Epithelial cell of prostate (primary cell): ENCODE data around the gene ZC3H4.

Experiments used
- DNase-seq: peaks from one replicate; pipeline ENCODE4 v3.0.0-alpha.2; 2011; ENCODE audit warnings: low read depth, low spot score
- H3K27ac ChIP-seq: fragments of 450-650 bp; 2 replicates; pipeline ENCODE4 v1.5.1; 2017; ENCODE audit warnings: mild to moderate bottlenecking

The ZC3H4 gene

DNA sequence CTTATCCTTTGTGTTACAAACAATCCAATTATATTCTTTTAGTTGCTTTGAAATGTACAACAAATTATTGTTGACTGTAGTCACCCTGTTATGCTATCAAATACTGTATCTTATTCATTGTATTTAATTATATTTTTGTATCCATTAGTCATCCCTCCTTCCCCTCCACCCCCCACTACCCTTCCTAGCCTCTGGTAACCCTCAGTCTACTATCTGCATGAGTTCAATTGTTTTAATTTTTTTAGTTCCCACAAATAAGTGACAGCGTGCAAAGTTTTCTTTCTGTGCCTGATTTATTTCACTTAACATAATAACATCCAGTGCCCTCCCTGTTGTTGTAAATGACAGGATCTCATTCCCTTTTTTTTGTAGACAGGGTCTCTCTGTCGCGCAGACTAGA lies 21.6 kb upstream of the ZC3H4 start:
- no peak overlapping the region for H3K27ac ChIP-seq
- no peak for DNase-seq

DNA sequence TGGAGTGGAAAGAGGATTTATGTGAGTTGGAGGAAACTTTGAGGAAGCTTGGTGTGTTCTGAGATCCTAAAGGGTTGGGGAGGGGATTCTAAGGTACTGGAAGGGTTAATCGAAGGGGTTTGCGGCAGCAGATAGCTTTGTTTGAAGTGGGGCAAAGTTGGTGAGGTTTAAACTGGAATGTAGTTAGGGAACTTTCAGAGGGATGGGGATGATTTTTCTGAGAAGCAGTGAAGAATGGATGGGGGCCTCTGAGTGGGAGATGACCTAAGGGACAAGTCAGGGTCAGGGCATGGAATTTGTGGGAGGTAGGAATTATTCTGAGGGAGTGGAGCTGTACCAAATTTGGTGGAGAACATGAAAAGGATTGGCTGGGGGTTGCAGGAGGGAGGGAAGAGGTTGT lies 21.0 kb upstream of the ZC3H4 start:
- no peak overlapping the region for H3K27ac ChIP-seq
- no peak for DNase-seq

DNA sequence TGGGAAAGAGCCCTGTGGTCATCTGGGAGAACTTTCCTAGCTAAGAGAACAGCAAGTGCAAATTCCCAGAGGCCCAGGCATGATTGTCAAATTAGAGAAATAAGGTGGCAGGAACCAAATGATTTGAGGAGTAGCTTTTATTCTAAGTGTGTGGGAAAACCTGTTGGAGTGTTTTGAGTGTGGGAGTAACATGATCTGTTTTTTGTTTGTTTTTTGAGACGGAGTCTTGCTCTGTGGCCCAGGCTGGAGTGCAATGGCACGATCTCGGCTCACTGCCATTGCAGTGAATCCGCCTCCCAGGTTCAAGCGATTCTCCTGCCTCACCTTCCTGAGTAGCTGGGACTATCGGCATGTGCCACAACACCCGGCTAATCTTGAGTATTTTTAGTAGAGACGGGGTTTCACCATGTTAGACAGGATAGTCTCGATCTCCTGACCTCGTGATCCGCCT lies 19.5 kb upstream of the ZC3H4 start:
- no peak for DNase-seq
- H3K27ac ChIP-seq = no peak overlapping the region

DNA sequence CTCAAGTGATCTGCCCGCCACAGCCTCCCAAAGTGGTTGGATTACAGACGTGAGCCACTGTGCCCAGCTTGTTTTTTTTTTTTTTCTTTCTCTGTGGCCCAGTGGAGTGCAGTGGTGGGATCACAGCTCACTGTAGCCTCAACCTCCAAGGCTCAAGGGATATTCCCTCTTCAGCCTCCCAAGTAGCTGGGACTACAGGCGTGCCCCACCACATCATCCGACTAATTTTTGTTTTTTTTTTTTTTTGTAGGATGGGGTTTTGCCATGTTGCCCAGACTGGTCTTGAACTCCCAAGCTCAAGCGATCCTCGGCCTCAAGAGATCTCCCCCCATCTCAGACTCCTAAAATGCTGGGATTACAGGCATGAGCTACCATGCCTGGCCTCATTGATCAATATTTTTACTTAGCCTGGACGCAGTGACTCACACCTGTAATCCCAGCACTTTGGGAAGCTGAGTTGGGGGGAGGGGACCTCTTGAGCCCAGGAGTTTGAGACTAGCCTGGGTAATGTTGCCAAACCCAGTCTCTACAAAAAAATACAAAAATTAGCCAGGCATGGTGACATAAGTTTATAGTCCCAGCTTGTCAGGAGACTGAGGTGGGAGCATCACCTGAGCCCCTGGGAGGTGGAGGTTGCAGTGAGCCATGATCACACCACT lies 18.7 kb upstream of the ZC3H4 start:
- H3K27ac ChIP-seq = no peak overlapping the region
- no peak for DNase-seq

DNA sequence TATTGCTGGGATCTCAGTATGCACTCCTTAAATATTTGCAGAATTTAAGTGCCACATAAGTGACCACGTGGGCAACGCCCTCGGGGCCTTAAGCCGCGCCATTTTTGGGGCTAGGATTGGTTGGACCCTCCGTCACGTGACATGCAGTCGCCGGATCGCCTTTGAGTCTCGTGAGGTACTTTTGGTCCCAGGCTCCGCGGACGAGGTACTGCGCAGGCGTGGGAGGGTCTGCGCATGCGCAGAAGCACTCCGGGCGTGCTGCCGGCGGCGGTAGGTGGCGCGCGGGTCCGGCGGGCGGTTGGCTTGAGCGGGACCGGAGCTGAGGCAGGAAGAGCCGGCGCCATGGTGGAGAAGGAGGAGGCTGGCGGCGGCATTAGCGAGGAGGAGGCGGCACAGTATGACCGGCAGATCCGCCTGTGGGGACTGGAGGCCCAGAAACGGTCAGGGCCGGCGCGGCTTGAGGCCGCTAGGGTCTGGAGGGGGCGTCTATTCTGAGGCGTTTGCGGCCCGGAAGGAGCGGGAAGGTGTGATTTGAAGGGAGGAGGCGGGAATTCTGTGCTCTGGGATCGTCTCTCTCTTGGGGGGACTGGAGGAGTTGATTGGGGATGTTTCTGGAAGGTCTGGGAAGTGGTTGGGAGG lies 17.1 kb upstream of the ZC3H4 start, which contains the start of gene SAE1:
Gene SAE1 (plus strand): TSS at position 247 of the 639 bp plus-strand sequence. CDS start 96 bp downstream, at position 343.
- DNase-seq = no peak
- H3K27ac ChIP-seq = peak within 1 kb of the TSS; percentile 57

DNA sequence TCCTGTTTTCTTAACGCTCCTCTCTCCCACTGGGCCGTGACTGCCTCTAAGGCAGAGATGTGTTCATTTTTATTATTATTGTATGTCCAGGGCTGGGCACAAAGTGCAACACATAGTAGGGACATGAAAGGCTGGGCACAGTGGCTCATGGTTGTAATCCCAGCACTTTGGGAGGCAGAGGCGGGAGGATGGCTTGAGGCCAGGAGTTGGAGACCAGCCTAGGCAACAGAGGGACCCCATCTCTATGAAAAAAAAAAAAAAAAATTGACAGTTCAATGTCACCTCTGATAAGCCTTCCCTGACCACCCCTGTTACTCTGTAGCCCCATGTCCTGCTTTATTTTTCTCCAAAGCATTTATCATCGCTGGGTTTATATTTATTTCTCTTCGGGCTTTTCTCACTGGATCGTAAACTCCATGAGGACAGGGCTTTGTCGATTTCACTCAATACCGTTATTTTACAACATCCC lies 16.6 kb upstream of the ZC3H4 start:
- no peak for DNase-seq
- H3K27ac ChIP-seq = no peak overlapping the region

DNA sequence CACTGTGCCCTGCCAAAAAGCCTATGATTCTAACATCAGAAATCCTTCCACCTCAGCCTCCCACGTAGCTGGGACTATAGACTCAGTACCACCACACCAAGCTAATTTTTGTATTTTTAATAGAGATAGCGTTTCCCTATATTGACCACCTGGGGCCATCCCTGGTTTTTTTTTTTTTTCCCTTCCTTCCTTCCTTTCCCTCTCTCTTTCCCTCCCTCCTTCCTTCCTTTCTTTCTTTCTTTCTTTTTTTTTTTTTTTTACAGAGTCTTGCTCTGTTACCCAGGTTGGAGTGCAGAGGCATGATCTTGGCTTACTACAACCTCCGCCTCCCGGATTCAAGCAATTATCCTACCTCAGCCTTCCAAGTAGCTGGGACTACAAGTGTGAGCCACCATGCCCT lies 16.0 kb upstream of the ZC3H4 start:
- DNase-seq = no peak

DNA sequence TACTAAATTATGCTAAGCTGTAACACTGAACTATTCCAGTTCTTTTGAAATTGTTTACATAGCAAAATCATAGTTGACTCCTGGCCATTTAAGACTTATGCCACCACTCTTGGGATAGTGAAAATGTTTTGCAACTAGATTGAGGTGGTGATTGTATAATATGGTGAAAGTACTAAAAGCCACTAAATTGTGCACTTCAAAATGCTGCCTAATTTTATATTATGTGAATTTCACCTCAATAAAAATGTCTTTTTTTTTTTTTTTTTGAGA lies 12.0 kb upstream of the ZC3H4 start:
- H3K27ac ChIP-seq = no peak overlapping the region
- no peak for DNase-seq

More for the DNA sequence above, 16.0 kb upstream of the ZC3H4 start:
- H3K27ac ChIP-seq = no peak overlapping the region

DNA sequence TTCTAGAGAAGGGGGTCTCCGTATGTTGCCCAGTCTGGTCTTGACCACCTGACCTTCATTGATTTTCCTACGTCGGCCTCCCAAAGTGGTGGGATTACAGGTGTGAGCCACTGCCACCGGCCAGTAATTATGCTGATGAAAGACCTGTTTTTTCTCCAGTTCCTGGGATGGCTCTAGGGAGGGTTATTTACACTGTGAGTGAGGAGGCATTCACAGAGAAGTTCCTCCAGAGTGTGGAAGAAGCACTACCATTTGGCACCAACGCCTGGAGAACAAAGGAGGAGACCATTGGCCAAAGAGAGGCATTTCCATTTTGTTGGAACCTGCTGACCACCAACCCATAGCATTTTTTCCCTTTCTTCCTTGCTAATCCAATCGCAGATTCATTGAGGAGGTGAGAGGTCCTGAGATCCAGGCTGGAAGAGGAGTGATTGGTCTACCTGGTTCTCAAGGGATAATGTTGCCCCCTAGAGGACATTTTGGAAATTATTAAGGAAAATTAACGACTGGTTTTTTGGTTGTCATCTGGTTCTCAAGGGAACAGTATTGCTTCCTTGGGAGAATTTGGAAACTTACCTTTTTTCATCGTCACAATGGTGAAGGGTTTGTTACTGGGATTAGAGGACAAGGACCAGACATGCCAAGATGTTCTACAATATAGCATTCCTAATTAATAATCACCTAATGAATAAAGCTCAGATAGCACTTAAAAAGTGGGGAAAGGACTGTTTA lies 11.5 kb upstream of the ZC3H4 start:
- DNase-seq = no peak
- no peak overlapping the region for H3K27ac ChIP-seq

DNA sequence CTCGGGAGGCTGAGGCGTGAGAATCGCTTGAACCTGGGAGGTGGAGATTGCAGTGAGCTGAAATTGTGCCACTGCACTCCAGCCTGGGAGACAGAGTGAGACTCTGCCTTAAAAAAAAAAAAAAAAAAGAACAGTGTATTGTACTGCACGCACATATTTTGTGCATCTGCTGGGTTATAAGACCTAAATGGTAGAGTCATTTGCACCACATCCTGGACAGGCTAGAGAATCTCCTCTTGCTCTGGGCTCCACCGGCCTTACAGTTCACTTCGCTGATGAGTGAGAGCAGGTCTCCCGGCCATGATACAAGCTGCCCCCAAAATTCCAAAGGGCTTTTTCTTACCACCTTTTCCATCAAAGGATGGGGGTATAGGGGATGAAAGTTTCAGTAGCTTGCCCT lies 9.8 kb upstream of the ZC3H4 start:
- no peak overlapping the region for H3K27ac ChIP-seq
- no peak for DNase-seq

DNA sequence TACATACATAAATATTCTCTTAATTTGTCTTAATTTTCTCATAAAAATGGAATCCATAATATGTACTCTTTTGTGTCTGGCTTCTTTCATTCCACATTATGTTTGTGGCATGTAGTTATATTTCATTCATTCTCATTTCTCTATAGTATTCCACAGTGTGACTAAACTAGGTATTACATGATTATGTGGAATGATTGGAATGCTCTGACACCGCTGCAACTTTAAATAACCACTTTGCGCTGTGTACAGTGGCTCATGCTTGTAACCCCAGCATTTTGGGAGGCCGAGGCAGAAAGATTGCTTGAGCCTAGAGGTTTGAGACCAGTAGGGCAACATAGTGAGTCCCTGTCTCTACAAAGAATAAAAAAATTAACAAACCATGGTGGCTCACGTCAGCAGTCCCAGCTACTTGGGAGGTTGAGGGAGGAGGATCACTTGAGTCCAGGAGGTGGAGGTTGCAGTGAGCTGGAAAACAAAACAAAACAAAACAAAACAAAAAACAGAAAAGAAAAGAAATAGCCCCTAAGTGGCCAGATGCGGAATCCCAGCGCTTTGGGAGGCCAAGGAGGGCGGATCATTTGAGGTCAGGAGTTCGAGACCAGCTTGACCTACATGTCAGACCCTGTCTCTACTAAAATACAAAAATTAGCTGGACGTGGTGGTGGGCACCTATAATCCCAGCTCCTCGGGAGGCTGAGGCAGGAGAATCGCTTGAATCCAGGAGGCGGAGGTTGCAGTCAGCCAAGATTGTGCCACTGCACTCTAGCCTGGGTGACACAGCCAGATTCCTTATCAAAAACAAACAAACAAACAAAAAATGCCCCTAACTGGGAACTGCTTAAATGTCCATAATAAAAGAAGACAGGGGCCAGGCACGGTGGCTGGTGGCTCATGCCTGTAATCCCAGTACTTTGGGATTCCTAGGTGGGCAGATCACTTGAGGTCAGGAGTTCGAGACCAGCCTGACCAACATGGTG lies 9.1 kb upstream of the ZC3H4 start:
- peak overlapping the region; percentile 66 for H3K27ac ChIP-seq
- DNase-seq = no peak

DNA sequence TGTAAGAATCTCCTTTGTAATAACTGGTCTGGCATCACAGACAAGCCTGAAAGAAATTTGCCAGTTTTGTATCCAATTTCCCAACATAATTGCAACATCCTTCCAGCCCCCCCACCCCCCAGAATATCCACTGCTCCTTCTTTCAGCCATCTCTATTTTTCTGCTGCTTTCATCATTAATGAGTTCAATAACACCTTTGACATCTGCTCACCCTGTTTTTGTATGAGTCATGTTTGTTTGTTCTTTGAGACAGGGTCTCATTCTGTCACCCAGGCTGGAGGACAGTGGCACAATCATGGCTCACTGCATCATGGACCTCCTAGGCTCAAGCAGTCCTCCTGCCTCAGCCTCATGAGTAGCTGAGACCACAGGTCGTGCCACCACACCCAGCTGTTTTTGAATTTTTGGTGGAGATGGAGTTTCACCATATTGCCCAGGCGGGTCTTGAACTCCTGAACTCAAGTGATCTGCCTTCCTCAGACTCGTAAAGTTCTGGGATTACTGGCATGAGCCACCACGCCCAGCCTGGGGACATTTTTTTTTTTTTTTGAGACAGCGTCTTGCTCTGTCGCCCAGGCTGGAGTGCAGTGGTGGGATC lies 7.0 kb upstream of the ZC3H4 start:
- H3K27ac ChIP-seq = no peak overlapping the region
- no peak for DNase-seq

DNA sequence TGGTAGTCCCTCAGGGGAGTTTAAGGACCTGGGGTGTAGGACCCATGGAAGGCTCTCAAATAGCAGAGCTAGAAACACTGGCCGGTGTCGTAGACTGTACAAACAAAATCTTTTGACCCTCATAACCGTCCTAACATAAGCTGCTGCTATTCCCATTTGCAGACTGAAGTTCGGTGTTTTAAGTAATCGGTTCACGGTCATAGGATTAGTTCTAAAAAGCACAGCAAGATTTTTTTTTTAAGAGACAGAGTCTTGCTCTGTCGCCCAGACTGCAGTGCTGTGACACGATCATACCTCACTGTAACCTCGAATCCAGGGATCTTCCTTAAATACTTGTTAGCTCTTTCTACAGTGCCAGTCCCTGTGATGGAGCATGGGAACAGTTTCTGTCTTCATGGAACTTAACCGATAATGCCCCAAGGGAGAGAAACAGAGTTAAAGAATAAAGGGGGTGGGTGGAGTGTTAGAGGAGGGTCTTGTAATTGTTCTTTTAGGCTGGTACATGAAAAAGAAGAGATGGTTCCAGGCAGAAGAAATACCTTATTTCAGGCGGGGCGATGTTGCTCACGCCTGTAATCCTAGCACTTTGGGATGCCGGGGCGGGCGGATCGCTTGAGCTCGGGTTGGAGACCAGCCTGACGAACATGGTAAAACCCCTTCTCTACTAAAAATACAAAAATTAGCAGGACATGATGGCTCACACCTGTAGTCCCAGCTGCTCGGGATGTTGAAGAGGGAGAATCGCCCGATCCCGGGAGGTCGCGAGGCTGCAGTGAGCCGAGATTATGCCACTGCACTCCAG lies 475 bp upstream of the ZC3H4 start:
- H3K27ac ChIP-seq = peak overlapping the region; percentile 99
- no peak for DNase-seq

DNA sequence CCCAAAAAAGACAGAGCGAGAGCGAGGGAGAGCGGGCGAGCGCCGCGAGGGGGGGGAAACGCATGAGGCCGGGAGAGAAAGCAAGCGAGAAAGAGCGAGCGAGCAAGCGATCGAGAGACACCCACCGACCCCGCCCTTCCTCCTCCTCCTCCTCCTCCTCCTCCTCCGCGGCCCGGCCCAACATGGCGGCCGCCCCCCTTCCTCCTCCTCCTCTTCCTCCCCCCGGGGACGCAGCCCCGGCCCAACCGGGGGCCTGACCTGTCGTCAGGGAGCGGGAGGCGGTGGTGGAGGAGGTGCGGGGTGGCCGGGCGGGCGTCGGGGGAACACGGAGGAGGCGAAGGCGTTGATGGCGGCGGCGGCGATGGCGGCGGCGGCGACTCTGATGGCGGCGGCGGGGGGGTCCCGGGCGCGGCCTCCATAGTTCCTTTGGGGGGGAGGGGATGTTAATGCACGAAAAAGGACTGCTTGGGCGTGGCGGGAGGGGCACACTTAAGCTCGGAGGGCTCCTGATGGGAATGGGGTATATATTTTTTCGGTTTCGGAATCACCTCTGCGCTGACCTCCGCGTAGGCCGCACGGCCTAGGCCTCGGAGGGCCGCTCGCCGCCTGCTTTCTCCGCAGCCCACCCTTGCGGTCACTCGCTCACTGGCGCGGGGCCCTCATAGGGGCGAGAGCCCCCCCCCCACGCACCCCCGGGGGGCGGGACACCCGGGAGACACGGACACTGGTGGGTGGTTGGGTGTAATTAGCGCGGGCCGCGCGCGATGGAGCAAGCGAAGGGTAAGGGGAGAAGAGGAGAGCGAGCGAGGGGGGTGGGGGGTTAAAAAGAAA lies 1.2 kb downstream of the ZC3H4 start:
- no peak for DNase-seq
- peak overlapping the region; percentile 99 for H3K27ac ChIP-seq

DNA sequence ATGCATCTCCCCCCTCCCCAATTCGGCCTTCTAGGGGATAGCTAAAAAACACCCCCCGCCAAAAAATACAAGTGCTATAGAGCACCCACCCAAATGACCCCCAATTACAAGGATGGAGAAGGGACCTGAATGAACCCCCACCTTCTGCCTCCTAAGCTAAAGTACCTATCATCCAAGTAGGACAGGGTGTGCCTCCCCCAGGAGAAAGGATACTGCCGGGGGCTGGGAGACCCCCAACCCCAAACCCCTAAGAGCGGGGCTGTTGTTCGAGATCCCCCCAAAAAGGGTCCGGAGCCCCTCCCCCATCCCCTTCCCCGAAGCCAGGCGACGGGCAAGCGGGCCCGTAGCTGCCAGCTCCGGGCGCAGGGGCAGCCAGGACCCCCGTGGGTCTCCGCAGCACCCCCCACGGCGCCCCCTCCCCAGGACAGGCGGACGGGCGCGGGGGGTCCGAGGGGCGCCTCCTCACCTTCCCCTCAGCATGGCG lies 1.9 kb downstream of the ZC3H4 start:
- peak overlapping the region; percentile 99 for H3K27ac ChIP-seq
- no peak for DNase-seq

DNA sequence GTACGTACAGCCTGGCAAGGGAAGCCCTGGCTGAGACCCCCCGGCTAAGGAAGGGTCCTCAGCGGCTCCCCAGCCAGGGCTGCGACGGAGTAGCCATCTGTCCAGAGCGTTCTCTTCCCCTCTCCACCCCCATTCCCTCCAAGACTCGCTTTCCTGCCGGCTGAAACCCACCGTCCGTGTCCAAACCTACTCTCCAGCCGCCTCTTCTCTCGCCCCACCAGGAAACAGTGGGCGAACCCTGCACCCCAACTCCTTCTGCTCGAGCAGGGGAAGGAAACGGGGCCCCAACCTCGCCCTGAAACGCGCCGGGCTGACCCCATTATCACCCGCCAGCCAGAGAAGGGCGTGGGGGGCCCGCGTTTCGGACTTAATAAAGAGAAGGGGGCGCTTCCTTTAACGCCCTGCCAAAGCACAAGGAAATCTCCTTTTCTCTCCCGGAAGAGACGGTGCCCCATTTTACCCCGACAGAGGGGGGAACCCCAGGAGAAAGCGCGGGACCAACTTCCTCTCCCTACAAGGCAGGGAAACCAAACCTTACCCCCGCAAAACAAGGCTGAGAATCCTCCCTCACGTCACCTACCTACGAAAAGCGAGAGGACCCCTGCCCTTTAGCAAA lies 2.5 kb downstream of the ZC3H4 start:
- peak overlapping the region; percentile 99 for H3K27ac ChIP-seq
- no peak for DNase-seq

DNA sequence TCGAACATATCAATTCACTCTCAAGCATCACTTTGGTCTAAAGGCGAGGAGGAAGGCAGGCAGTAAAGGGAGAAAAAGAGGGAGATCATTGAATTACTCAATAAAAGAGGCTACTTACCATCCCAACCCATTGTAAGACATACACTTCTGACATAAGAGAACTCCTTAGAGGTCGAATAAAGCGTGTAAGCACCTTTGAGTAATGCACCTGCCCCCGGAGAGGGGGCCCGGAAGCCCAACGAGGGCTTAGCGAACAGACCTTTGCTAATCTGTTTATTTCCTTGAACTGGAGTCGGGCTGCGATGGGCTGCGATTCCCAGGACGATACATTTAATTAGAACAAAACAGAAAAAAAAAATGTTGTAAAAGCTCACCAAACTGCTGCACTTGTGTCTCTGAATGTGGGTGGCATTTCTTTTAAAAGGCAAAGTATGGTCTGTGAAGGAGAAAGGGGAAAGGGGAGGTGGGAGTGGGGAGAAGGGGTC lies 3.0 kb downstream of the ZC3H4 start:
- DNase-seq = no peak
- H3K27ac ChIP-seq = peak overlapping the region; percentile 99
